ENCODE data around the gene PAPPA2.

PAPPA2 gene

GRCh38 chr1:176789571-176790090 lies 326.7 kb downstream of the PAPPA2 start (continued):
- no peak for TF ChIP-seq ZNF623 (tag by site-specific recombination; IDR thresholded peaks at IDR 0.05)
- TF ChIP-seq KLF10 (tag by site-specific recombination; IDR thresholded peaks at IDR 0.05) = no peak

- no peak for TF ChIP-seq ZNF548 (tag by site-specific recombination; IDR thresholded peaks at IDR 0.05)
- H3K36me3 ChIP-seq (ENCODE audit: control insufficient read depth in 2 of 2, insufficient read depth in 1 of 2, low read length in 2 of 2) = no peaks in the 10 kb centered on the region
- ChIA-PET POLR2A (no interaction called here), CTCF (interaction anchor here (0.7 kb wide), 1 partner anchor 8 kb away, joined by 5 read pairs; no protein-coding TSS in a partner anchor)
- H3K9me3 ChIP-seq (ENCODE audit: control insufficient read depth, insufficient read depth, low read depth, low read length) = no peaks in the 10 kb centered on the region
- no peak overlapping the region for H3K4me3 ChIP-seq (ENCODE audit: low read depth, low read length)
- H3K27ac ChIP-seq (ENCODE audit: extremely low read depth, low read depth, low read length) = no peak overlapping the region
- H3K4me1 ChIP-seq (ENCODE audit: control insufficient read depth, insufficient read depth, low read length) = no peaks in the 10 kb centered on the region
These were observed 327.8 kb downstream of the PAPPA2 start for GRCh38 chr1:176790786-176791185.

- Histone ChIP-seq H3K4me3 (ENCODE audit: low read depth, low read length) (no peak overlapping the region), H3K9me3 (ENCODE audit: control insufficient read depth, insufficient read depth, low read depth, low read length) (no peaks in the 10 kb centered on the region), H3K4me1 (ENCODE audit: control insufficient read depth, insufficient read depth, low read length) (no peaks in the 10 kb centered on the region), H3K27ac (ENCODE audit: extremely low read depth, low read depth, low read length) (no peak overlapping the region), H3K36me3 (ENCODE audit: control insufficient read depth in 2 of 2, insufficient read depth in 1 of 2, low read length in 2 of 2) (no peaks in the 10 kb centered on the region)
- ChIA-PET CTCF (interaction anchor here (0.7 to 0.8 kb wide), 2 partner anchors 232 to 417 kb away, joined by 3 read pairs; no protein-coding TSS in a partner anchor), POLR2A (no interaction called here)
- TF ChIP-seq ZNF843 (tag by site-specific recombination; IDR thresholded peaks at IDR 0.05) (no peak), ZNF114 (tag by site-specific recombination; IDR thresholded peaks at IDR 0.05) (no peak), ZNF169 (tag by site-specific recombination; IDR thresholded peaks at IDR 0.05) (no peak)
These were observed 328.9 kb downstream of the PAPPA2 start for GRCh38 chr1:176791906-176792305.

DNA sequence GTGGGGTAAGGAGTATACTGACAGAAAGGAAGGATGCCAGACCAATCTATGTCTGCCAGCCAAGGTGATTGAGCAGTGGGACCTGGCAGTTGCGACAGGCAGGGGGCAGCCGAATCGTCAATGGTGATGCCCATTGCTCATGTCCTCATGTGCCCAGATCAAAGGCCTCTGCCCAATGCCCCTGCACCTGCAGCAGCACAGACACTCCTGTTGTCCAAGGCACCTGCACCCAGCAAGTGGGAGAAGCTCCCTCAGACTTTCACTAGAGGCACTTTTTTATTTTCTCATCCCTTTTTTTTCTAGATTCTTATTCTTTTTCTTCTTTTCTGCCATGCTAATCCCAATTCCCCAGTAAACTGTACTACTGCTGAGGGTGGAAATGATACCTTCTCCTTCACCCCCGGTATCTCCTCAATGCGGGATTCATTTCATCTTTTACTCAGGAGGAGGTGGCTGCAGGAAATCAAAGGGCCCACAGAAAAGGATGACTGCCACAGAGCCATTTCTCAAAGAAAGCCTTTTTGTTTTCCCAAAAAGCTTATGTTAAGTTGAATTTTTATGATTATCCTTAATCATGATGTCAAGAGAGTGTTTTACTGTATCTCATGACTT lies 332.0 kb downstream of the PAPPA2 start:
- H3K4me1 ChIP-seq (ENCODE audit: control insufficient read depth, insufficient read depth, low read length) = no peaks in the 10 kb centered on the region
- ChIA-PET POLR2A (no interaction called here), CTCF (interaction anchor here (0.6 kb wide), 1 partner anchor 1998 kb away, joined by 4 read pairs; no protein-coding TSS in a partner anchor)
- H3K36me3 ChIP-seq (ENCODE audit: control insufficient read depth in 2 of 2, insufficient read depth in 1 of 2, low read length in 2 of 2) = no peaks in the 10 kb centered on the region
- no peak overlapping the region for H3K27ac ChIP-seq (ENCODE audit: extremely low read depth, low read depth, low read length)
- no peak overlapping the region for H3K4me3 ChIP-seq (ENCODE audit: low read depth, low read length)
- TF ChIP-seq ZNF169 (tag by site-specific recombination; IDR thresholded peaks at IDR 0.05) = no peak
- TF ChIP-seq ZNF341 (tag by site-specific recombination; IDR thresholded peaks at IDR 0.05; ENCODE audit: low read depth) = no peak
- TF ChIP-seq EGR2 (tag by site-specific recombination; IDR thresholded peaks at IDR 0.05; ENCODE audit: low read depth) = no peak
- TF ChIP-seq ZEB2 (tag by site-specific recombination; IDR thresholded peaks at IDR 0.05) = no peak
- no peak for TF ChIP-seq ZNF580 (tag by site-specific recombination; IDR thresholded peaks at IDR 0.05)
- TF ChIP-seq MYNN (tag by site-specific recombination; IDR thresholded peaks at IDR 0.05; ENCODE audit: borderline replicate concordance) = no peak
- TF ChIP-seq ZNF202 (tag by site-specific recombination; IDR thresholded peaks at IDR 0.05; ENCODE audit: borderline replicate concordance) = no peak
- TF ChIP-seq, protein P1, sequence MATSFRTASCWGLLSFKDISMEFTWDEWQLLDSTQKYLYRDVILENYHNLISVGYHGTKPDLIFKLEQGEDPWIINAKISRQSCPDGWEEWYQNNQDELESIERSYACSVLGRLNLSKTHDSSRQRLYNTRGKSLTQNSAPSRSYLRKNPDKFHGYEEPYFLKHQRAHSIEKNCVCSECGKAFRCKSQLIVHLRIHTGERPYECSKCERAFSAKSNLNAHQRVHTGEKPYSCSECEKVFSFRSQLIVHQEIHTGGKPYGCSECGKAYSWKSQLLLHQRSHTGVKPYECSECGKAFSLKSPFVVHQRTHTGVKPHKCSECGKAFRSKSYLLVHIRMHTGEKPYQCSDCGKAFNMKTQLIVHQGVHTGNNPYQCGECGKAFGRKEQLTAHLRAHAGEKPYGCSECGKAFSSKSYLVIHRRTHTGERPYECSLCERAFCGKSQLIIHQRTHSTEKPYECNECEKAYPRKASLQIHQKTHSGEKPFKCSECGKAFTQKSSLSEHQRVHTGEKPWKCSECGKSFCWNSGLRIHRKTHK (tag by site-specific recombination; IDR thresholded peaks at IDR 0.05) = no peak
- TF ChIP-seq ZNF112 (tag by site-specific recombination; IDR thresholded peaks at IDR 0.05) = no peak
- no peak for TF ChIP-seq PRDM6 (tag by site-specific recombination; IDR thresholded peaks at IDR 0.05)
- no peak for TF ChIP-seq MZF1 (tag by site-specific recombination; IDR thresholded peaks at IDR 0.05; ENCODE audit: borderline replicate concordance)
- no peak for TF ChIP-seq KLF8 (tag by site-specific recombination; IDR thresholded peaks at IDR 0.05)
- no peaks in the 10 kb centered on the region for H3K9me3 ChIP-seq (ENCODE audit: control insufficient read depth, insufficient read depth, low read depth, low read length)
